ENCODE results near the gene CMTR1.
"Not testable (repeated sequence)": the region's sequence is repeated elsewhere in the genome, so short reads cannot be mapped to it uniquely, and the experiment has no call there.

CMTR1 gene

GRCh38 chr6:37435373-37435772, 2.4 kb downstream of the CMTR1 start:
- DNase-seq: no peak

- DNase-seq: no peak
Observed at GRCh38 chr6:37435816-37436215, 2.8 kb downstream of the CMTR1 start.

GRCh38 chr6:37438930-37439329, 5.9 kb downstream of the CMTR1 start:
- no peak for DNase-seq

GRCh38 chr6:37441651-37442050, 8.6 kb downstream of the CMTR1 start:
- DNase-seq: no peak

- DNase-seq: no peak
Observed at GRCh38 chr6:37442416-37443215, 9.6 kb downstream of the CMTR1 start.

GRCh38 chr6:37443216-37443542, 10.2 kb downstream of the CMTR1 start:
- DNase-seq: not testable (repeated sequence)

GRCh38 chr6:37449984-37450383, 17.0 kb downstream of the CMTR1 start:
- DNase-seq: peak; percentile 9

- peak; percentile 26 for DNase-seq
Observed at GRCh38 chr6:37451441-37452193, 18.6 kb downstream of the CMTR1 start.

- DNase-seq: no peak
Observed at GRCh38 chr6:37452522-37452921, 19.5 kb downstream of the CMTR1 start.

GRCh38 chr6:37454420-37455140, 21.6 kb downstream of the CMTR1 start:
- no peak for DNase-seq

- DNase-seq: no peak
Observed at GRCh38 chr6:37456126-37456525, 23.1 kb downstream of the CMTR1 start.

- DNase-seq: no peak
Observed at GRCh38 chr6:37456816-37457560, 24.0 kb downstream of the CMTR1 start.

GRCh38 chr6:37459981-37460800, 27.2 kb downstream of the CMTR1 start:
- DNase-seq: no peak

GRCh38 chr6:37460805-37461204, 27.8 kb downstream of the CMTR1 start:
- no peak for DNase-seq

- no peak for DNase-seq
Observed at GRCh38 chr6:37463110-37463509, 30.1 kb downstream of the CMTR1 start.

GRCh38 chr6:37467718-37468117, 34.7 kb downstream of the CMTR1 start:
- no peak for DNase-seq

GRCh38 chr6:37473364-37474095, 40.5 kb downstream of the CMTR1 start:
- no peak for DNase-seq

- no peak for DNase-seq
Observed at GRCh38 chr6:37474316-37474715, 41.3 kb downstream of the CMTR1 start.

GRCh38 chr6:37477191-37477590, 44.2 kb downstream of the CMTR1 start:
- no peak for DNase-seq

GRCh38 chr6:37477656-37478435, 44.8 kb downstream of the CMTR1 start:
- DNase-seq: no peak

- no peak for DNase-seq
Observed at GRCh38 chr6:37478827-37479226, 45.8 kb downstream of the CMTR1 start.
